Sigmoid colon (tissue), 7 donors: Measurements from ENCODE around the gene CCDC200. TPM values are rescaled to one million over a fixed set of nuclear protein-coding genes. Genes with fewer than 3 reads are reported as not detected.

Experiments used
- DNase-seq: peaks from one replicate; pipeline ENCODE4 v3.0.0-alpha.2; 2019
- H3K27ac ChIP-seq, 4 donors: fragments of 200-600 bp; sonication (generic); one replicate each; pipeline ENCODE4 v1.5.1; 2016 to 2019; ENCODE audit warnings: mild to moderate bottlenecking in 1 of 4
- H3K27me3 ChIP-seq, 3 donors: fragments of 200-600 bp; sonication (generic); one replicate each; pipeline ENCODE4 v1.5.1; 2019; ENCODE audit warnings: mild to moderate bottlenecking in 1 of 3
- H3K36me3 ChIP-seq, 4 donors: fragments of 200-600 bp; sonication (generic); one replicate each; pipeline ENCODE4 v1.5.1; 2016 to 2019
- H3K4me1 ChIP-seq, 4 donors: fragments of 200-600 bp; sonication (generic); one replicate each; pipeline ENCODE4 v1.5.1; 2017 to 2019
- H3K4me3 ChIP-seq, 4 donors: fragments of 200-600 bp; sonication (generic); one replicate each; pipeline ENCODE4 v1.5.1; 2017 to 2019; ENCODE audit warnings: mild to moderate bottlenecking in 2 of 4, moderate library complexity in 1 of 4
- H3K9me3 ChIP-seq, 4 donors: fragments of 200-600 bp in 3 of 4; sonication (generic) in 3 of 4; one replicate each; pipeline versions ENCODE4 v1.5.1 to v1.6.1; 2013 to 2019
- EP300 ChIP-seq, 4 donors: sonication (generic); formaldehyde crosslinking; IDR thresholded peaks; one replicate each; pipeline ENCODE4 v1.6.1; 2017; ENCODE audit warnings: antibody characterized with exemption in 4 of 4
- POLR2A ChIP-seq, 2 donors: fragments of 450-650 bp; IDR thresholded peaks; one replicate each; pipeline ENCODE4 v1.6.1; 2016; ENCODE audit warnings: antibody characterized with exemption in 2 of 2, mild to moderate bottlenecking in 2 of 2, moderate library complexity in 2 of 2
- POLR2AphosphoS5 ChIP-seq, 4 donors: sonication (generic); formaldehyde crosslinking; IDR thresholded peaks; one replicate each; pipeline ENCODE4 v1.6.1; 2017; ENCODE audit warnings: antibody characterized with exemption in 4 of 4
- WGBS, 2 donors: extraction: QIAGEN DNeasy Blood & Tissue Kit; methylation state at CpG; one replicate each; pipeline ENCODE4 v1.1.7; 2013; 5-methylcytosine and 5-hydroxymethylcytosine counted together
- intact Hi-C: fragments of 100-400 bp; cut with DNase I; formaldehyde crosslinking; loops from one replicate; pipeline ENCODE4 v1.15.1; 2023
- polyA plus RNA-seq, 3 donors: library from polyadenylated mRNA; stranded (reverse); fragments of 200-250 nt; gene quantifications; one replicate each; pipeline ENCODE4 v1.2.3, GENCODE V29; 2013
- total RNA-seq, 4 donors: library from RNA; depleted of rRNA; stranded (reverse); fragments of >200 nt; gene quantifications; one replicate each; pipeline ENCODE4 v1.1.0, GENCODE V29; 2016
- TF ChIP-seq, protein P1 (sequence below), 4 experiments: fragments of 450-650 bp in 3 of 4; fragments of 200-600 bp in 1 of 4; IDR thresholded peaks; one replicate each; pipeline ENCODE4 v1.5.1; 2016 to 2019; ENCODE audit warnings: antibody characterized with exemption in 4 of 4, mild to moderate bottlenecking in 3 of 4, moderate library complexity in 2 of 4
- donor health status: healthy with polysubstance abuse.
- donor health status: Bipolar disorder and iron deficiency.
- donor health status: healthy.

The CCDC200 gene
- total and polyA plus RNA-seq, 7 donors = 0.12 TPM; not detected in 6

DNA sequence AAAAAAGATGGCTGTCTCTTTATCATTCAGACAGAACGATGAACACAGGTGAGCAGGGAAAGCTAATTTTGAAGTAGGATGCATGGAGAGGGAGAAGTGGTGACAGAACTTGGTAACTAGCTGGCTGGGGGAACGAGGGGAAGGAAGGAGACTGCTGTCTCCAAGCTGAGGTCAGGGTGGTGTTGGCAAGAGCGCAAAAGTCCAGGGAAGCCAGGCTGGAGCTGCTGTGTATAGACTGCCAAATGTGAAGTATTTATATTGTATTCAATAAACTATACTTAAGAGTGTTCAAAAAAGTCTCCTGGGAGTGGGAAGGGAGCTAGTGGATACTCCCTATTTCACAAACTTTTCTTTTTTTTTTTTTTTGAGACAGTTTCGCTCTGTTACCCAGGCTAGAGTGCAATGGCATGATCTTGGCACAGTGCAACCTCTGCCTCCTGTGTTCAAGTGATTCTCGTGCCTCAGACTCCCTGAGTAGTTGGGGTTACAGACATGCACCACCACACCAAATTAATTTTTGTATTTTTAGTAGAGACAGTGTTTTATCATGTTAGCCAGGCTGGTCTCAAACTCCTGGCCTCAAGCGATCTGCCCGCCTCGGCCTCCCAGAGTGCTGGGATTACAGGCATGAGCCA is 8.6 kb downstream of the CCDC200 start:
- no peak for TF ChIP-seq POLR2A (IDR thresholded peaks at IDR 0.05)
- no peak for TF ChIP-seq EP300 (IDR thresholded peaks at IDR 0.05)
- TF ChIP-seq, protein P1, sequence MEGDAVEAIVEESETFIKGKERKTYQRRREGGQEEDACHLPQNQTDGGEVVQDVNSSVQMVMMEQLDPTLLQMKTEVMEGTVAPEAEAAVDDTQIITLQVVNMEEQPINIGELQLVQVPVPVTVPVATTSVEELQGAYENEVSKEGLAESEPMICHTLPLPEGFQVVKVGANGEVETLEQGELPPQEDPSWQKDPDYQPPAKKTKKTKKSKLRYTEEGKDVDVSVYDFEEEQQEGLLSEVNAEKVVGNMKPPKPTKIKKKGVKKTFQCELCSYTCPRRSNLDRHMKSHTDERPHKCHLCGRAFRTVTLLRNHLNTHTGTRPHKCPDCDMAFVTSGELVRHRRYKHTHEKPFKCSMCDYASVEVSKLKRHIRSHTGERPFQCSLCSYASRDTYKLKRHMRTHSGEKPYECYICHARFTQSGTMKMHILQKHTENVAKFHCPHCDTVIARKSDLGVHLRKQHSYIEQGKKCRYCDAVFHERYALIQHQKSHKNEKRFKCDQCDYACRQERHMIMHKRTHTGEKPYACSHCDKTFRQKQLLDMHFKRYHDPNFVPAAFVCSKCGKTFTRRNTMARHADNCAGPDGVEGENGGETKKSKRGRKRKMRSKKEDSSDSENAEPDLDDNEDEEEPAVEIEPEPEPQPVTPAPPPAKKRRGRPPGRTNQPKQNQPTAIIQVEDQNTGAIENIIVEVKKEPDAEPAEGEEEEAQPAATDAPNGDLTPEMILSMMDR (IDR thresholded peaks at IDR 0.05) = no peak
- no peak for TF ChIP-seq POLR2AphosphoS5 (IDR thresholded peaks at IDR 0.05)
- H3K36me3 ChIP-seq = peaks cover 0 to 32% (median 10%) of the 10 kb centered on the region in 4 donors
- H3K9me3 ChIP-seq = no peaks in the 10 kb centered on the region
- no peaks in the 10 kb centered on the region for H3K27me3 ChIP-seq
- no peaks in the 10 kb centered on the region for H3K4me1 ChIP-seq
- no peak overlapping the region for H3K4me3 ChIP-seq
- DNase-seq = peak; percentile 24
- WGBS, 2 donors = 77 to 80% methylated on average over 8 of the region's 8 CpGs
- intact Hi-C loops = no loop called here
- H3K27ac ChIP-seq = no peak overlapping the region

DNA sequence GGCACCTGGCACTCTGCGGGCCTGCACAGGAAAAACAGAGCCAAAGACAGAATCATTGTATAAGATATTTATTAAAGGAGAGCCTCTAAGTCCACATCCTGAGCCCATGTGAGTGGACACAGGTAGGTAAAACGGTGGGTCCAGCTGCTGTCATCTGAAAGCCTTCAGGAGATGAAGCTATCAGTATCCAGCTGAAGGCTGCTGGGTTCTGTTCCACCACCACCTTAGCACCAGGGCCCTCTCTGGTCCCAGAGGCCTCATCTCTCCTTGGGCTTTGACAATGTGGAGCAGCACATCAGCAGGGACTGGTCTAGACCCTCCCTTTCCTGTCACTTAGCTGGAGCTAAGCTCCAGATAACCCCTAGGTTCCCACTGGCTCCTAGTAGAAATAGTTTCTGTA is 9.4 kb downstream of the CCDC200 start:
- Histone ChIP-seq H3K4me3 (no peak overlapping the region), H3K27me3 (no peaks in the 10 kb centered on the region), H3K9me3 (no peaks in the 10 kb centered on the region), H3K36me3 (peaks cover 0 to 24% (median 10%) of the 10 kb centered on the region in 4 donors), H3K27ac (no peak overlapping the region), H3K4me1 (no peaks in the 10 kb centered on the region)
- 94 to 96% methylated on average over 2 of the region's 2 CpGs for WGBS, 2 donors
- TF ChIP-seq POLR2AphosphoS5 (IDR thresholded peaks at IDR 0.05) (no peak), POLR2A (IDR thresholded peaks at IDR 0.05) (no peak), EP300 (IDR thresholded peaks at IDR 0.05) (no peak)
- TF ChIP-seq, protein P1 (IDR thresholded peaks at IDR 0.05) = no peak
- DNase-seq = no peak
- intact Hi-C loops = no loop called here

DNA sequence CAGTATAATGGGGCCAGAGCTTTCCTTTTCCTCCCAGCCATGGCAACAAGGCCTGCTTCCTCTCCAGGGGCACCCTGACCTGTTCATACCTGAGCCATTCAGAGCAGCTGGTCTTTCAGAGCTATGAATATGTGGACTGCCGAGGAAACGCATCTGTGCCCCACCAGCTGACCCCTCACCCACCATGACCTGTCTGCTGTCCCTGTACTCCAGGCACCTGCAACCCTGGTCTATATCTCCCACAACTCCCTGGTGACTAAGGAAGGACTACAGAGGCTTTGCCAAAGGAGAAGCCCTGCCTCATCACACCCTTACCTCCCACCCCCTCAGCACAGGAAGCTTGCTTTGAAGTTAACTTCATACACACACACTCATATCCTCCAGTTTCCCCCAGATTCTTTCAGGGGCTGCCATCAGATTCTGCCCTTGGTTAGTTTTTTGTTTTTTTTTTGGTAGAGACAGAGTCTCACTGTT is 10.8 kb downstream of the CCDC200 start:
- intact Hi-C loops = no loop called here
- no peak for TF ChIP-seq POLR2A (IDR thresholded peaks at IDR 0.05)
- TF ChIP-seq POLR2AphosphoS5 (IDR thresholded peaks at IDR 0.05) = no peak
- no peak for TF ChIP-seq EP300 (IDR thresholded peaks at IDR 0.05)
- TF ChIP-seq, protein P1 (IDR thresholded peaks at IDR 0.05) = no peak
- H3K27ac ChIP-seq = no peak overlapping the region
- 94 to 97% methylated on average over 2 of the region's 2 CpGs for WGBS, 2 donors
- DNase-seq = no peak
- peaks cover 0 to 9% (median 4%) of the 10 kb centered on the region in 4 donors for H3K4me1 ChIP-seq
- no peaks in the 10 kb centered on the region for H3K27me3 ChIP-seq
- H3K9me3 ChIP-seq = no peaks in the 10 kb centered on the region
- peaks cover 0 to 24% (median 10%) of the 10 kb centered on the region in 4 donors for H3K36me3 ChIP-seq
- H3K4me3 ChIP-seq = no peak overlapping the region

DNA sequence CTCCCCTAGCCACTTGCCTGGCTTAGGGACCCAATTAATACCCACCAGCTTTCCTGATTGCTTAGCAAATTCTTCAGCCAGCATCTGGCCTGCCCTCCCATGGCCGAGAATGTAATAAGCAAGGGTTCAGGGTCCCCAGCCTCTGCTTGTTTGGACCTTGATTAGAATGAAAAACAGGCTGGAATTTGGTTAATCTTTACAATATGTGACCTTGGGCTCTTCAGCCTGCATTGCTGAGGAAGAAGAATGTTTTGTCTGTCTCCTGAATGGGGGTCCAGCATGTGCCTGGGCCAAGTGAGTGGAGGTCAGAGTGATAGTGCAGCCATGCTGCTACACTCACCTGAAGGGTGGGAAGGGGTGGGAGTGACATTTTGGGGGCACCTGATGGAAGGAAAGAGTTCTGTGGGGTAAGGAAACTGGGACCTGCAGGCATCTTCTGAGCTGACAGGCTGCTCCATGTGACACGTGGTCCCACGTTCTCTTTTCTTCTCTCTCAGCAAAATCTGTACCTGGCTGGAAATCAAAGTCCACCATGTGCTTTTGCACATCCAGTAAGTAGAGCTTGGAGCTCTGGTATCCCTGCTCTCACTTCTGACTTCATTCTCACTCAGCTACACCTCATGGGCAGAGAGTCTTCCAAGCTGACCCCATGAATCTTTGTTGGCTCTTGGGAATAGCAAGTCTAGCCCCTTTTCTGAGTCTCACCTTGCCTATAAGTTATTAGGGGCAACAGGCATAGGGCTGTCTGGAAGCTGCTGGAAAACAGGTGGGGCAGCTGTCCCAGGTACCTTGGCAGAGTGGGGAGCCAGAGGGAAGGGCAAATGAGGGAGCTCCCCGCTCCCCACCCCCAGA is 11.4 kb downstream of the CCDC200 start:
- Histone ChIP-seq H3K4me3 (no peak overlapping the region), H3K36me3 (peaks cover 0 to 24% (median 10%) of the 10 kb centered on the region in 4 donors), H3K27ac (no peak overlapping the region), H3K9me3 (no peaks in the 10 kb centered on the region), H3K4me1 (peaks cover 0 to 16% (median 11%) of the 10 kb centered on the region in 4 donors), H3K27me3 (no peaks in the 10 kb centered on the region)
- TF ChIP-seq EP300 (IDR thresholded peaks at IDR 0.05) (no peak), POLR2AphosphoS5 (IDR thresholded peaks at IDR 0.05) (no peak), POLR2A (IDR thresholded peaks at IDR 0.05) (no peak)
- TF ChIP-seq, protein P1 (IDR thresholded peaks at IDR 0.05) = no peak
- DNase-seq = peak; percentile 34
- intact Hi-C loops = no loop called here
- 82 to 92% methylated on average over 4 of the region's 4 CpGs for WGBS, 2 donors
